GM10248 (cell line): ENCODE results near the gene TLE4.

Experiments
- CTCF ChIA-PET: fragments of 300-600 bp; sonication (Branson Sonifier 250); formaldehyde crosslinking; extraction: SDS; loops from one replicate; lab custom pipeline; 2021; ENCODE audit warnings: antibody characterized with exemption; lab: Yijun Ruan, JAX
- POLR2A ChIA-PET: fragments of 350-650 bp; sonication (Branson Sonifier 250); formaldehyde crosslinking; extraction: SDS; loops from one replicate; lab custom pipeline; 2020; ENCODE audit warnings: antibody characterized with exemption; lab: Yijun Ruan, JAX
- DNase-seq: peaks from one replicate; pipeline ENCODE4 v3.0.0; 2012; ENCODE audit errors: extremely low spot score
- TF ChIP-seq, protein P1 (sequence below): IDR thresholded peaks from 2 replicates; pipeline ENCODE4 v1.5.1; 2012; ENCODE audit warnings: mild to moderate bottlenecking, low read depth; ENCODE audit errors: extremely low read depth, missing control alignments, control extremely low read depth

The TLE4 gene

DNA sequence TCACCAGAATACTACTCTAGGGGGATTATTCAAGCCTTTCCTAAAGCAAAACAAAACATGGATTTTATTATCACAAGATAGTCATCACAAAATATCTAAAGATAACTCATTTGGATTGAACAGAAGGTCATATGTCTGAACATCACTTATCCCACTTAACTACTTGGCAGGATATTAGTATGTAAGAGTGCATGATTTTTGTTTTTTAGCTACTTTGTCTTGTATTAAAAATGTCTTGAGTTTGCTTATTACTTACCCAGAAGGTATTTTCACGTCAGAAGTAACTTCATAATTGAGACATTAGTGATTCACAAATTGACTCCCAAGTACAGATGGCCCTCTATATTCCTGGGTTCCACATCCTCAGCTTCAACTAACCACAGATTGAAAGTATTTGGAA is 113.8 kb downstream of the TLE4 start:
- ChIA-PET POLR2A (no interaction called here), CTCF (interaction anchor here (1.1 kb wide), 1 partner anchor 75 kb away, joined by 3 read pairs; no protein-coding TSS in a partner anchor)
- no peak for DNase-seq
- TF ChIP-seq, protein P1, sequence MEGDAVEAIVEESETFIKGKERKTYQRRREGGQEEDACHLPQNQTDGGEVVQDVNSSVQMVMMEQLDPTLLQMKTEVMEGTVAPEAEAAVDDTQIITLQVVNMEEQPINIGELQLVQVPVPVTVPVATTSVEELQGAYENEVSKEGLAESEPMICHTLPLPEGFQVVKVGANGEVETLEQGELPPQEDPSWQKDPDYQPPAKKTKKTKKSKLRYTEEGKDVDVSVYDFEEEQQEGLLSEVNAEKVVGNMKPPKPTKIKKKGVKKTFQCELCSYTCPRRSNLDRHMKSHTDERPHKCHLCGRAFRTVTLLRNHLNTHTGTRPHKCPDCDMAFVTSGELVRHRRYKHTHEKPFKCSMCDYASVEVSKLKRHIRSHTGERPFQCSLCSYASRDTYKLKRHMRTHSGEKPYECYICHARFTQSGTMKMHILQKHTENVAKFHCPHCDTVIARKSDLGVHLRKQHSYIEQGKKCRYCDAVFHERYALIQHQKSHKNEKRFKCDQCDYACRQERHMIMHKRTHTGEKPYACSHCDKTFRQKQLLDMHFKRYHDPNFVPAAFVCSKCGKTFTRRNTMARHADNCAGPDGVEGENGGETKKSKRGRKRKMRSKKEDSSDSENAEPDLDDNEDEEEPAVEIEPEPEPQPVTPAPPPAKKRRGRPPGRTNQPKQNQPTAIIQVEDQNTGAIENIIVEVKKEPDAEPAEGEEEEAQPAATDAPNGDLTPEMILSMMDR: no peak

DNA sequence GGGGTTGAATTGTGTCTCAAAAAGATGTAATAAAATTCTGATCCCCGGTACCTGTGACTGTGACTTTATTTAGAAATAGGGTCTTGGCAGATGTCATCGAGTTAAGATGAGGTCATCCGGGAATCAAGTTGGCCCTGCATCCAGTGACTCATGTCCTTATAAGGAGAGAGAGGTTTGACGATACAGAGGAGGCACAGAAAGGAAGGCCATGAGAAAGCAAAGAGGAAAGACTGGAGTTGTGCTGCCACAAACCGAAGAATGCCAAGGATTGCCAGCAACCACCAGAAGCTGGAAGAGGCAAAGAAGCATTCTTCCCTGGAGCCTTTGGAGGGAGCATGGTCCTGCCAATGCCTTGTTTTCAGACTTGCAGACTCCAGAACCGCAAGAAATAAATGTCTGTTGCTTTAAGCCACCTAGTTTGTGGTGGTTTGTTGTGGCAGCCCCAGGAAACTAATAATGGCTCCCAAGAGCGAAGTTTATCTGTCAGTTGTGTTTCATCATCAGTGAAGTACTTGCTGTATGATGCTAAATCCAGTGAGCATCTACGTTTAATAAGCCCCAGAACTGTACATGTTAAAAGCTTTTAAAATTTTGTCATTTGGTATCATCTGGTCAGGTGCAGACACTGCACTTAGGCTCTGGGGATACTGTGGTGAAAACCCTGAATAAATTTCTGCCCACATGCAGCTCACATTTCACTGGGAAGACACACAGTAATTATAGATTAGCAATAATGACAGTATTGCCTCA is 114.8 kb downstream of the TLE4 start:
- TF ChIP-seq, protein P1: no peak
- DNase-seq: no peak
- CTCF ChIA-PET: no interaction called here
- POLR2A ChIA-PET: no interaction called here

DNA sequence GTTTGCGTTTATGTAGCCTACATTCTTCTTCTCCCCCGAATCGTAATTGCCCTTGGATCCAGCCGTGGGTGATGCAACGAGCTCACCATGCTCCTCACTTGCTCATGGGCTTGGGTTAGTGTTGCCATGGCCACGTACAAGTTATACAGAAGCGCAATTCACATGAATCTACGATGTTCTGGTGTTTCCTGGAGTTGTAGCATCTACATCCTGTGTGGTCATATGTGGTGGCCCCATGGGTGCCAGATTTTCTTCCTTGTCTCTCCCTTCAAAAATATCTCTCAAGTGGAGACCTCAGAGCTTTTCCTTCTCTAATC is 115.3 kb downstream of the TLE4 start:
- TF ChIP-seq, protein P1: no peak
- DNase-seq: no peak
- ChIA-PET POLR2A (no interaction called here), CTCF (no interaction called here)

DNA sequence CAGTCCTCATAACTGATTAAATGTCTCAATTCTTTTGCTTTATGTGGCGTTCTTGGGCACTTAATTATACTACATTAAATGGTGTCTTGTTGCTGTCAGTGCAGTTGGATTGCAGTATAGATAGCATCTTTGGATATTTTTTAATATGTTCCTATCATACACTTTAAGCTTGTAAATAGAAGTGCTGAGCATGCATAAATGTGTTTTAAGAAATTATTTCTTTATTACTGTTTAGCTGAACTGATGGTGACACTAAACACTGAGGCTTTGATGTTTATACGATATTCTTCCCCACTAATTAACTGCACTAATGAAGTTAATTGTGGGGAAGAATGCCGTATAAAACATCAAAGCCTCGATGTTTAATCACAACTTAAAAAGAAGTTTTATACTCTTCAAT is 116.6 kb downstream of the TLE4 start:
- ChIA-PET POLR2A (no interaction called here), CTCF (no interaction called here)
- TF ChIP-seq, protein P1: no peak
- no peak for DNase-seq

DNA sequence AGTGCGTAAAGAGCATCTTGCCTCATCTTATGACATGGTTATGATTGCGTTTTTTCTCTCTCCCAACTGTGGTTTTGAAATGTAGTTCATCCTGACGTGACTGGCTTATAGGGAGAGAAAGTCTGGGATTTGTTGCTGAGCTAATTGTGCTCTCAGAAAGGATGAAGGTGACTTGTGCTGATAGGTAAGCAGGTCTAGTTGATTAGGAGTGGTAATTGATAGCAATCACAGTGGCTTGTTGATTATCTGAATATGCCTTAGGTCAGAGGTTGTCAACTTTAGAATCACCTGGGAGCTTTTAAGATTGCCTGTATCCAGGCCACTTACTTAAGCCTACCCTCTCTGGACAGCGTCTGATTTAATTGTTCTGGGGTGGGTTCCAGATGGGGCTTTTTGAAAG is 117.8 kb downstream of the TLE4 start:
- DNase-seq: no peak
- ChIA-PET POLR2A (no interaction called here), CTCF (no interaction called here)
- TF ChIP-seq, protein P1: no peak

DNA sequence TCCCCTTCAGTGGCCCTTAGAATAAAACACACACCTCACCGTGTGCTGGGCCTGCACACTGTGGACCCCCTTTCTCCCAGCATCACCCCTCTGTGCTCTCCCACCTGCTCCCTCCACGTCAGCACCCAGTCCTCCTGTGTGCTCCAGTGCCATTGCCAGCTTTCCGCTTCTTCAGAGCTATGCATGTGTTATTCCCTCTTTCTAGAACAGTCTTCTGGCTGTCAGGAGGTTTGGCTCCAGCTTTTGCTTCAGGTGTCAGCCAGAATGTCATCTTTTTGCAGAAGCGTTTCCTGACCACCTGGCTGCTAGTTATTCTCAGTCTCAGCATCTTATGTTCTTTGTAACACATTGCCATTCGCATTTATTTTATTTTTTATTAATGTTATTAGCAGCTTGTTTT is 119.7 kb downstream of the TLE4 start:
- TF ChIP-seq, protein P1: no peak
- ChIA-PET POLR2A (no interaction called here), CTCF (interaction anchor here (2.4 kb wide), 1 partner anchor 17 kb away, joined by 7 read pairs; no protein-coding TSS in a partner anchor)
- DNase-seq: no peak
